Right lobe of liver (tissue), 6 donors: ENCODE measurements around the gene EXOSC1. TPM values are rescaled to one million over a fixed set of nuclear protein-coding genes. Genes with fewer than 3 reads are reported as not detected.
A peak's percentile ranks its signal among the peaks of the same experiment; 100 is the strongest.
"Not testable (repeated sequence)": the region's sequence is repeated elsewhere in the genome, so short reads cannot be mapped to it uniquely, and the experiment has no call there.

Source experiments
- ATAC-seq, 4 donors: fragments of 200-7000 bp; cut with Tn5 transposase; one replicate each; pipeline ENCODE4 v1.9.1; 2020; ENCODE audit warnings: mild to moderate bottlenecking in 4 of 4, moderate library complexity in 4 of 4
- DNase-seq, 3 donors: peaks; one replicate each; pipeline ENCODE4 v3.0.0-alpha.2; 2020
- H3K27ac ChIP-seq, 3 donors: fragments of 200-600 bp; one replicate each; pipeline ENCODE4 v1.8.0; 2022
- H3K27me3 ChIP-seq, 2 donors: fragments of 200-600 bp; one replicate each; pipeline ENCODE4 v1.8.0; 2022
- H3K36me3 ChIP-seq, 4 donors: fragments of 200-600 bp; sonication (generic) in 1 of 4; one replicate each; pipeline versions ENCODE4 v1.5.1 to v1.8.0; 2017 to 2022; ENCODE audit warnings: control low read depth in 1 of 4
- H3K4me1 ChIP-seq, 4 donors: fragments of 200-600 bp; sonication (generic) in 1 of 4; one replicate each; pipeline versions ENCODE4 v1.5.1 to v1.8.0; 2017 to 2022; ENCODE audit warnings: control low read depth in 1 of 4
- H3K4me3 ChIP-seq, 3 donors: fragments of 200-600 bp; one replicate each; pipeline ENCODE4 v1.8.0; 2022
- H3K9me3 ChIP-seq, 4 donors: fragments of 200-600 bp; sonication (generic) in 1 of 4; one replicate each; pipeline versions ENCODE4 v1.5.1 to v1.8.0; 2017 to 2022; ENCODE audit warnings: control low read depth in 1 of 4
- CTCF ChIP-seq, 4 donors: fragments of 200-600 bp in 3 of 4; fragments of 450-650 bp in 1 of 4; IDR thresholded peaks; one replicate each; pipeline versions ENCODE4 v1.5.1 to v1.8.0; 2016 to 2022; ENCODE audit warnings: antibody characterized with exemption in 4 of 4, mild to moderate bottlenecking in 2 of 4
- POLR2A ChIP-seq: fragments of 450-650 bp; IDR thresholded peaks from one replicate; pipeline ENCODE4 v1.6.1; 2017; ENCODE audit warnings: antibody characterized with exemption, mild to moderate bottlenecking
- WGBS: methylation state at CpG from one replicate; pipeline ENCODE4 v1.1.6; 2018; ENCODE audit warnings: low coverage, low lambda C conversion rate; ENCODE audit not compliant: insufficient coverage; ENCODE audit errors: missing lambda C conversion rate; 5-methylcytosine and 5-hydroxymethylcytosine counted together
- intact Hi-C, 2 donors: fragments of 100-400 bp; cut with DNase I; formaldehyde crosslinking; loops; one replicate each; pipeline versions ENCODE4 v1.11.2 to v1.14.1; 2022
- total RNA-seq, 6 experiments: library from RNA; depleted of rRNA in 2 of 6; stranded (reverse); fragments of >200 nt in 2 of 6; fragmentation: NEBNext Ultra II Directional in 3 of 6; extraction: Animal tissue kit (Norgen Biotek cat#: 25700) in 3 of 6; gene quantifications; one replicate each; pipeline versions ENCODE4 v1.1.0 to v1.2.4, GENCODE V29; 2016 to 2023
- donor health status: DM: no; HTN: yes; CAD: no.
- donor health status: DM: no; HTN: no; CAD: no.
- donor health status: DM: no; HTN: no; CAD: no.
- donor health status: DM: no; HTN: yes; CAD: no.
- donor health status: DM: no; HTN: yes; CAD: no.

Gene EXOSC1
- total RNA-seq, 6 experiments from 2014 or later, result 9.2 to 19.1 (median 11.8) TPM

GRCh38 chr10:97407211-97407951 is 38.4 kb downstream of the EXOSC1 start:
- Histone ChIP-seq H3K4me1 (peaks cover 0 to 10% (median 0%) of the 10 kb centered on the region in 4 donors), H3K27ac (peak overlapping the region in 2 of 3 donors; percentile 2 to 31), H3K27me3 (no peaks in the 10 kb centered on the region), H3K9me3 (no peaks in the 10 kb centered on the region), H3K4me3 (no peak overlapping the region), H3K36me3 (no peaks in the 10 kb centered on the region)
- WGBS, result 4% methylated on average over 2 of the region's 10 CpGs
- peak; percentile 92 to 95 (median 94) for ATAC-seq
- peak in 2 of 3 donors; percentile 55 to 62 for DNase-seq
- intact Hi-C loops, result no loop called here
- TF ChIP-seq POLR2A (no peak), CTCF (IDR thresholded peaks at IDR 0.05) (peak; percentile 78 to 91 (median 80))

- H3K4me3 ChIP-seq, H3K36me3 ChIP-seq, intact Hi-C loops, H3K27me3 ChIP-seq, DNase-seq, H3K9me3 ChIP-seq, ATAC-seq: not testable (repeated sequence)
- WGBS, result 91% methylated on average over 6 of the region's 7 CpGs
- Histone ChIP-seq H3K4me1 (peaks cover 0 to 11% (median 0%) of the 10 kb centered on the region in 4 donors), H3K27ac (peak overlapping the region in 1 of 3 donors; percentile 27)
Measured at GRCh38 chr10:97406483-97406882, 39.3 kb downstream of the EXOSC1 start.

- no peaks in the 10 kb centered on the region for H3K9me3 ChIP-seq
- H3K36me3 ChIP-seq, result no peaks in the 10 kb centered on the region
- no peak for TF ChIP-seq CTCF (IDR thresholded peaks at IDR 0.05)
- TF ChIP-seq POLR2A, result no peak
- H3K4me1 ChIP-seq, result peaks cover 0 to 14% (median 0%) of the 10 kb centered on the region in 4 donors
- H3K27ac ChIP-seq, result peak overlapping the region in 1 of 3 donors; percentile 27
- intact Hi-C loops, result no loop called here
- WGBS, result 49% methylated on average over 3 of the region's 3 CpGs
- H3K27me3 ChIP-seq, result no peaks in the 10 kb centered on the region
- DNase-seq (no peak), ATAC-seq (peak in 2 of 4 donors; percentile 6 to 21)
- no peak overlapping the region for H3K4me3 ChIP-seq
Measured at GRCh38 chr10:97406064-97406463, 39.7 kb downstream of the EXOSC1 start.

- TF ChIP-seq CTCF (IDR thresholded peaks at IDR 0.05), result no peak
- TF ChIP-seq POLR2A, result no peak
- H3K4me1 ChIP-seq, result peaks cover 0 to 23% (median 4%) of the 10 kb centered on the region in 4 donors
- intact Hi-C loops, result no loop called here
- no peak overlapping the region for H3K4me3 ChIP-seq
- DNase-seq (no peak), ATAC-seq (no peak)
- H3K36me3 ChIP-seq, result no peaks in the 10 kb centered on the region
- no peak overlapping the region for H3K27ac ChIP-seq
- H3K9me3 ChIP-seq, result no peaks in the 10 kb centered on the region
- H3K27me3 ChIP-seq, result no peaks in the 10 kb centered on the region
Measured at GRCh38 chr10:97404044-97404443, 41.8 kb downstream of the EXOSC1 start.

GRCh38 chr10:97401455-97401919 is 44.3 kb downstream of the EXOSC1 start:
- no peak for DNase-seq
- no peak for TF ChIP-seq CTCF (IDR thresholded peaks at IDR 0.05)
- no peak for TF ChIP-seq POLR2A
- peaks cover 0 to 7% (median 0%) of the 10 kb centered on the region in 4 donors for H3K36me3 ChIP-seq
- H3K27ac ChIP-seq, result peak overlapping the region in 1 of 3 donors; percentile 45
- no peaks in the 10 kb centered on the region for H3K9me3 ChIP-seq
- peaks cover 0 to 13% (median 4%) of the 10 kb centered on the region in 4 donors for H3K4me1 ChIP-seq
- ATAC-seq, result no peak
- WGBS, result 68% methylated on average over 9 of the region's 13 CpGs
- H3K27me3 ChIP-seq, result no peaks in the 10 kb centered on the region
- peak overlapping the region; percentile 88 to 95 (median 90) for H3K4me3 ChIP-seq
- intact Hi-C loops, result no loop called here
